Erythroblast (primary cell): ENCODE results near the gene ARHGAP26.

Experiments used
- GATA1 ChIP-seq: IDR thresholded peaks from 2 replicates; pipeline ENCODE4 v1.6.1; 2011; ENCODE audit warnings: low read depth, mild to moderate bottlenecking, control low read depth, low read length, moderate library complexity
- POLR2A ChIP-seq: IDR thresholded peaks from 2 replicates; pipeline ENCODE4 v1.6.1; 2011; ENCODE audit warnings: mild to moderate bottlenecking, low read length

- TF ChIP-seq POLR2A (no peak), GATA1 (no peak)
These were observed 211.3 kb downstream of the ARHGAP26 start for GRCh38 chr5:142981475-142981874.
